Measurements from ENCODE around the gene MGA.

The MGA gene

GRCh38 chr15:41659190-41659589 lies 1.0 kb upstream of the MGA start:
- DNase-seq = no peak
- H3K27ac ChIP-seq = no peak overlapping the region
- no peak for TF ChIP-seq CTCF (IDR thresholded peaks at IDR 0.05; ENCODE audit: low read depth, low read length, missing control alignments)
- no peaks in the 10 kb centered on the region for H3K36me3 ChIP-seq (replicated peaks)
- H3K27me3 ChIP-seq (replicated peaks) = no peaks in the 10 kb centered on the region
- no peak overlapping the region for H3K4me3 ChIP-seq (ENCODE audit: low read depth, low read length)
- in situ Hi-C loops (cut with HindIII; ENCODE audit: low pct_ligation_motif_present, low sequenced_read_pairs) = no loop called here

GRCh38 chr15:41659855-41660234 lies 360 bp upstream of the MGA start:
- Histone ChIP-seq H3K36me3 (replicated peaks) (no peaks in the 10 kb centered on the region), H3K27me3 (replicated peaks) (no peaks in the 10 kb centered on the region), H3K4me3 (ENCODE audit: low read depth, low read length) (peak overlapping the region; percentile 67), H3K27ac (peak overlapping the region; percentile 65)
- TF ChIP-seq CTCF (IDR thresholded peaks at IDR 0.05; ENCODE audit: low read depth, low read length, missing control alignments) = no peak
- no peak for DNase-seq
- in situ Hi-C loops (cut with HindIII; ENCODE audit: low pct_ligation_motif_present, low sequenced_read_pairs) = no loop called here

- Histone ChIP-seq H3K27me3 (replicated peaks) (no peaks in the 10 kb centered on the region), H3K4me3 (ENCODE audit: low read depth, low read length) (peak overlapping the region; percentile 67), H3K27ac (no peak overlapping the region), H3K36me3 (replicated peaks) (no peaks in the 10 kb centered on the region)
- TF ChIP-seq CTCF (IDR thresholded peaks at IDR 0.05; ENCODE audit: low read depth, low read length, missing control alignments) = no peak
- in situ Hi-C loops (cut with HindIII; ENCODE audit: low pct_ligation_motif_present, low sequenced_read_pairs) = no loop called here
- no peak for DNase-seq
These were observed 893 bp downstream of the MGA start for GRCh38 chr15:41661078-41661517.

GRCh38 chr15:41661518-41662225 lies 1.5 kb downstream of the MGA start:
- peak; percentile 56 for DNase-seq
- Histone ChIP-seq H3K36me3 (replicated peaks) (no peaks in the 10 kb centered on the region), H3K27me3 (replicated peaks) (no peaks in the 10 kb centered on the region), H3K27ac (peak overlapping the region; percentile 14), H3K4me3 (ENCODE audit: low read depth, low read length) (peak overlapping the region; percentile 67)
- in situ Hi-C loops (cut with HindIII; ENCODE audit: low pct_ligation_motif_present, low sequenced_read_pairs) = no loop called here
- TF ChIP-seq CTCF (IDR thresholded peaks at IDR 0.05; ENCODE audit: low read depth, low read length, missing control alignments) = no peak

- no peak overlapping the region for H3K27ac ChIP-seq
- H3K36me3 ChIP-seq (replicated peaks) = peaks cover 2% of the 10 kb centered on the region
- no peak for TF ChIP-seq CTCF (IDR thresholded peaks at IDR 0.05; ENCODE audit: low read depth, low read length, missing control alignments)
These were observed 6.2 kb downstream of the MGA start for GRCh38 chr15:41666353-41666920.

More at GRCh38 chr15:41666353-41666920, 6.2 kb downstream of the MGA start:
- H3K27me3 ChIP-seq (replicated peaks) = no peaks in the 10 kb centered on the region
- no peak for DNase-seq
- no peak overlapping the region for H3K4me3 ChIP-seq (ENCODE audit: low read depth, low read length)
- in situ Hi-C loops (cut with HindIII; ENCODE audit: low pct_ligation_motif_present, low sequenced_read_pairs) = no loop called here

Measured in brain microvascular endothelial cell (primary cell).